Measurements from ENCODE around the gene CA10.

DNA sequence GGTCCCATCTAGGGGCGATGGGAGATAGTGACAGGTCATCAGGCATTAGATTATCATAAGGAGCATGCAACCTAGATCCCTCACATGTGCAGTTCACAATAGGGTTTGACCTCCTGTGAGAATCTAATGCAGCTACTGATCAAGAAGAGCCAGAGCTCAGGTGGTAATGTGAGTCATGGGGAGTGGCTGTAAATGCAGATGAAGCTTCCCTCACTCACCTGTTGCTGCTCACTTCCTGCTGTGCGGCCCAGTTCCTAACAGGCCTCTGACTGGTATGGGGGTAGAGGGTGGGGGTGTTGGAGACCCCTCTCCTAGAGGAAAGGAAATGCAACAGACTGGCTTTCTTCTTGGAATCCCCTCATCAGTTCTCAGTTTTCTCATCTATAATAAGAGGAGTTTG is 131.4 kb downstream of the CA10 start:
- no peak for TF ChIP-seq EZH2 (IDR thresholded peaks at IDR 0.05; ENCODE audit: insufficient read depth, poor library complexity, severe bottlenecking)
- TF ChIP-seq EZH2phosphoT487 (IDR thresholded peaks at IDR 0.05; ENCODE audit: insufficient read depth, low read depth), result no peak
